WTC11 (cell line): Measurements from ENCODE around the gene VEZF1. TPM values are rescaled to one million over a fixed set of nuclear protein-coding genes. Genes with fewer than 3 reads are reported as not detected.

Experiments
- ATAC-seq: fragments of 200-7000 bp; cut with Tn5 transposase; 2 replicates; pipeline ENCODE4 v1.10.0; 2021; ENCODE audit warnings: mild to moderate bottlenecking, moderate library complexity
- CTCF ChIA-PET: fragments of 300-600 bp; sonication (Branson Sonifier 250); formaldehyde crosslinking; loops from one replicate; lab custom pipeline; 2021; ENCODE audit warnings: antibody characterized with exemption; lab: Charles Lee
- POLR2A ChIA-PET: fragments of 350-600 bp; sonication (Branson Sonifier 250); formaldehyde crosslinking; loops from one replicate; lab custom pipeline; 2021; ENCODE audit warnings: antibody characterized with exemption; lab: Charles Lee
- DNase-seq: peaks from one replicate; pipeline ENCODE4 v3.0.0; 2021; ENCODE audit warnings: low spot score
- H3K27ac Mint-ChIP-seq: 2 replicates; pipeline ENCODE4 v1.8.0; 2021; ENCODE audit warnings: mixed read lengths
- H3K27me3 Mint-ChIP-seq: 2 replicates; pipeline ENCODE4 v1.8.0; 2021; ENCODE audit warnings: low read depth, mild to moderate bottlenecking, moderate library complexity, mixed read lengths
- H3K36me3 Mint-ChIP-seq: 2 replicates; pipeline ENCODE4 v1.8.0; 2021; ENCODE audit warnings: mixed read lengths
- H3K4me1 Mint-ChIP-seq: 2 replicates; pipeline ENCODE4 v1.8.0; 2022; ENCODE audit warnings: mixed read lengths
- H3K4me3 Mint-ChIP-seq: 2 replicates; pipeline ENCODE4 v1.8.0; 2021; ENCODE audit warnings: mild to moderate bottlenecking, moderate library complexity, mixed read lengths
- H3K9me3 Mint-ChIP-seq: 2 replicates; pipeline ENCODE4 v1.8.0; 2021; ENCODE audit warnings: mixed read lengths
- ATF3 ChIP-seq: sonication (generic); formaldehyde crosslinking; conservative IDR thresholded peaks from 2 replicates; pipeline ENCODE4 v1.8.1; 2022; ENCODE audit warnings: mild to moderate bottlenecking, missing genetic modification reagents
- CBFB ChIP-seq: sonication (generic); formaldehyde crosslinking; IDR thresholded peaks from 2 replicates; pipeline ENCODE4 v1.8.1; 2022; ENCODE audit warnings: mild to moderate bottlenecking, low read depth, missing genetic modification reagents
- CREB1 ChIP-seq: sonication (generic); formaldehyde crosslinking; IDR thresholded peaks from 2 replicates; pipeline ENCODE4 v1.8.0; 2023; ENCODE audit warnings: mild to moderate bottlenecking, missing genetic modification reagents
- FOXK1 ChIP-seq: sonication (generic); formaldehyde crosslinking; IDR thresholded peaks from 2 replicates; pipeline ENCODE4 v1.8.0; 2022; ENCODE audit warnings: mild to moderate bottlenecking, moderate library complexity, missing genetic modification reagents
- MAX ChIP-seq: sonication (generic); formaldehyde crosslinking; IDR thresholded peaks from 2 replicates; pipeline ENCODE4 v1.8.0; 2022; ENCODE audit warnings: mild to moderate bottlenecking, missing genetic modification reagents
- RORB ChIP-seq: fragments of 250-450 bp; sonication (Bioruptor Pico); IDR thresholded peaks from 2 replicates; pipeline ENCODE4 v1.9.0; 2021; ENCODE audit warnings: mild to moderate bottlenecking
- SOX15 ChIP-seq: fragments of 250-450 bp; sonication (Bioruptor Pico); IDR thresholded peaks from 2 replicates; pipeline ENCODE4 v1.9.0; 2021; ENCODE audit warnings: mild to moderate bottlenecking
- SP1 ChIP-seq: sonication (generic); formaldehyde crosslinking; conservative IDR thresholded peaks from 2 replicates; pipeline ENCODE4 v1.8.1; 2022; ENCODE audit warnings: missing genetic modification reagents
- ZNF416 ChIP-seq: fragments of 250-450 bp; sonication (Bioruptor Pico); IDR thresholded peaks from 2 replicates; pipeline ENCODE4 v1.9.0; 2021; ENCODE audit warnings: mild to moderate bottlenecking, inconsistent platforms
- total RNA-seq: library from RNA; stranded (reverse); gene quantifications from 3 replicates; pipeline ENCODE4 v1.2.3, GENCODE V29; 2021
- TF ChIP-seq, protein P1 (sequence below): sonication (generic); formaldehyde crosslinking; IDR thresholded peaks from 2 replicates; pipeline ENCODE4 v1.8.1; 2022; ENCODE audit warnings: mild to moderate bottlenecking, missing genetic modification reagents, moderate library complexity, borderline replicate concordance
- TF ChIP-seq, protein P2 (sequence below): sonication (generic); formaldehyde crosslinking; IDR thresholded peaks from 2 replicates; pipeline ENCODE4 v1.8.0; 2023; ENCODE audit warnings: missing genetic modification reagents
- TF ChIP-seq, protein P3 (sequence below): fragments of 250-450 bp; sonication (Bioruptor Pico); IDR thresholded peaks from 2 replicates; pipeline ENCODE4 v1.9.0; 2021; ENCODE audit warnings: moderate library complexity, mild to moderate bottlenecking, inconsistent platforms, borderline replicate concordance
- TF ChIP-seq, protein P4 (sequence below): sonication (generic); formaldehyde crosslinking; IDR thresholded peaks from 2 replicates; pipeline ENCODE4 v1.8.1; 2023; ENCODE audit warnings: mild to moderate bottlenecking, missing genetic modification reagents
- TF ChIP-seq, protein P5 (sequence below): fragments of 250-450 bp; sonication (Bioruptor Pico); IDR thresholded peaks from 2 replicates; pipeline ENCODE4 v1.9.0; 2021; ENCODE audit warnings: mild to moderate bottlenecking
- TF ChIP-seq, protein P6 (sequence below): fragments of 250-450 bp; sonication (Bioruptor Pico); conservative IDR thresholded peaks from 2 replicates; pipeline ENCODE4 v1.9.0; 2021; ENCODE audit warnings: mild to moderate bottlenecking

Gene VEZF1
- total RNA-seq, 1 experiment from 2014 or later = 43.3 TPM

DNA sequence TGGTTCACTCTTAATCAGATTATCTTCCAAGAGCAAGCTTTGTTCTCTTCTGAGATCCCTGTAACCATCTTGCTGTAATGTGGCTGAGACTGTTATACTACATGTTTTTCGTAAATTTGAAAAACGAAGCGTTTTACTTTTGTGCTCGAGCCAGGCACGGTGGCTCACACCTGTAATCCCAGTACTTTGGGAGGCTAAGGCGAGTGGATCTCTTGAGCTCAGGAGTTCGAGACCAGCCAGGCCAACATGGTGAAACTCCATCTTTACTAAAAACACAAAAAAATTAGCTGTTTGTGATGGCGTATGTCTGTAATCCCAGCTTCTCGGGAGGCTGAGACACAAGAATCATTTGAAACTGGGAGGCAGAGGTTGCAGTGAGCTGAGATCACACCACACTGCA is 40.7 kb downstream of the VEZF1 start:
- Mint-ChIP-seq H3K4me3 (no peak overlapping the region), H3K36me3 (no peaks in the 10 kb centered on the region), H3K9me3 (no peaks in the 10 kb centered on the region), H3K27ac (peak overlapping the region; percentile 34), H3K4me1 (peaks cover 47% of the 10 kb centered on the region), H3K27me3 (no peaks in the 10 kb centered on the region; the same call in 1 of the 2 replicates)
- TF ChIP-seq, protein P1, sequence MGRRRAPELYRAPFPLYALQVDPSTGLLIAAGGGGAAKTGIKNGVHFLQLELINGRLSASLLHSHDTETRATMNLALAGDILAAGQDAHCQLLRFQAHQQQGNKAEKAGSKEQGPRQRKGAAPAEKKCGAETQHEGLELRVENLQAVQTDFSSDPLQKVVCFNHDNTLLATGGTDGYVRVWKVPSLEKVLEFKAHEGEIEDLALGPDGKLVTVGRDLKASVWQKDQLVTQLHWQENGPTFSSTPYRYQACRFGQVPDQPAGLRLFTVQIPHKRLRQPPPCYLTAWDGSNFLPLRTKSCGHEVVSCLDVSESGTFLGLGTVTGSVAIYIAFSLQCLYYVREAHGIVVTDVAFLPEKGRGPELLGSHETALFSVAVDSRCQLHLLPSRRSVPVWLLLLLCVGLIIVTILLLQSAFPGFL (CRISPR knock-in tag) = no peak
- no peak for TF ChIP-seq MAX (CRISPR knock-in tag)
- no peak for TF ChIP-seq CREB1 (CRISPR knock-in tag)
- TF ChIP-seq, protein P2, sequence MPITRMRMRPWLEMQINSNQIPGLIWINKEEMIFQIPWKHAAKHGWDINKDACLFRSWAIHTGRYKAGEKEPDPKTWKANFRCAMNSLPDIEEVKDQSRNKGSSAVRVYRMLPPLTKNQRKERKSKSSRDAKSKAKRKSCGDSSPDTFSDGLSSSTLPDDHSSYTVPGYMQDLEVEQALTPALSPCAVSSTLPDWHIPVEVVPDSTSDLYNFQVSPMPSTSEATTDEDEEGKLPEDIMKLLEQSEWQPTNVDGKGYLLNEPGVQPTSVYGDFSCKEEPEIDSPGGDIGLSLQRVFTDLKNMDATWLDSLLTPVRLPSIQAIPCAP (CRISPR knock-in tag) = no peak
- TF ChIP-seq SOX15 (CRISPR knock-in tag) = no peak
- TF ChIP-seq, protein P3, sequence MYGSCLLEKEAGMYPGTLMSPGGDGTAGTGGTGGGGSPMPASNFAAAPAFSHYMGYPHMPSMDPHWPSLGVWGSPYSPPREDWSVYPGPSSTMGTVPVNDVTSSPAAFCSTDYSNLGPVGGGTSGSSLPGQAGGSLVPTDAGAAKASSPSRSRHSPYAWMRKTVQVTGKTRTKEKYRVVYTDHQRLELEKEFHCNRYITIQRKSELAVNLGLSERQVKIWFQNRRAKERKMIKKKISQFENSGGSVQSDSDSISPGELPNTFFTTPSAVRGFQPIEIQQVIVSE = no peak
- no peak for TF ChIP-seq ATF3 (CRISPR knock-in tag)
- TF ChIP-seq CBFB (CRISPR knock-in tag) = no peak
- TF ChIP-seq ZNF416 = no peak
- TF ChIP-seq FOXK1 (CRISPR knock-in tag) = no peak
- TF ChIP-seq, protein P4, sequence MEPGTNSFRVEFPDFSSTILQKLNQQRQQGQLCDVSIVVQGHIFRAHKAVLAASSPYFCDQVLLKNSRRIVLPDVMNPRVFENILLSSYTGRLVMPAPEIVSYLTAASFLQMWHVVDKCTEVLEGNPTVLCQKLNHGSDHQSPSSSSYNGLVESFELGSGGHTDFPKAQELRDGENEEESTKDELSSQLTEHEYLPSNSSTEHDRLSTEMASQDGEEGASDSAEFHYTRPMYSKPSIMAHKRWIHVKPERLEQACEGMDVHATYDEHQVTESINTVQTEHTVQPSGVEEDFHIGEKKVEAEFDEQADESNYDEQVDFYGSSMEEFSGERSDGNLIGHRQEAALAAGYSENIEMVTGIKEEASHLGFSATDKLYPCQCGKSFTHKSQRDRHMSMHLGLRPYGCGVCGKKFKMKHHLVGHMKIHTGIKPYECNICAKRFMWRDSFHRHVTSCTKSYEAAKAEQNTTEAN = no peak
- no peak for TF ChIP-seq RORB
- TF ChIP-seq, protein P5, sequence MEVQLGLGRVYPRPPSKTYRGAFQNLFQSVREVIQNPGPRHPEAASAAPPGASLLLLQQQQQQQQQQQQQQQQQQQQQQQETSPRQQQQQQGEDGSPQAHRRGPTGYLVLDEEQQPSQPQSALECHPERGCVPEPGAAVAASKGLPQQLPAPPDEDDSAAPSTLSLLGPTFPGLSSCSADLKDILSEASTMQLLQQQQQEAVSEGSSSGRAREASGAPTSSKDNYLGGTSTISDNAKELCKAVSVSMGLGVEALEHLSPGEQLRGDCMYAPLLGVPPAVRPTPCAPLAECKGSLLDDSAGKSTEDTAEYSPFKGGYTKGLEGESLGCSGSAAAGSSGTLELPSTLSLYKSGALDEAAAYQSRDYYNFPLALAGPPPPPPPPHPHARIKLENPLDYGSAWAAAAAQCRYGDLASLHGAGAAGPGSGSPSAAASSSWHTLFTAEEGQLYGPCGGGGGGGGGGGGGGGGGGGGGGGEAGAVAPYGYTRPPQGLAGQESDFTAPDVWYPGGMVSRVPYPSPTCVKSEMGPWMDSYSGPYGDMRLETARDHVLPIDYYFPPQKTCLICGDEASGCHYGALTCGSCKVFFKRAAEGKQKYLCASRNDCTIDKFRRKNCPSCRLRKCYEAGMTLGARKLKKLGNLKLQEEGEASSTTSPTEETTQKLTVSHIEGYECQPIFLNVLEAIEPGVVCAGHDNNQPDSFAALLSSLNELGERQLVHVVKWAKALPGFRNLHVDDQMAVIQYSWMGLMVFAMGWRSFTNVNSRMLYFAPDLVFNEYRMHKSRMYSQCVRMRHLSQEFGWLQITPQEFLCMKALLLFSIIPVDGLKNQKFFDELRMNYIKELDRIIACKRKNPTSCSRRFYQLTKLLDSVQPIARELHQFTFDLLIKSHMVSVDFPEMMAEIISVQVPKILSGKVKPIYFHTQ (CRISPR knock-in tag) = no peak
- no peak for TF ChIP-seq SP1 (CRISPR knock-in tag)
- TF ChIP-seq, protein P6, sequence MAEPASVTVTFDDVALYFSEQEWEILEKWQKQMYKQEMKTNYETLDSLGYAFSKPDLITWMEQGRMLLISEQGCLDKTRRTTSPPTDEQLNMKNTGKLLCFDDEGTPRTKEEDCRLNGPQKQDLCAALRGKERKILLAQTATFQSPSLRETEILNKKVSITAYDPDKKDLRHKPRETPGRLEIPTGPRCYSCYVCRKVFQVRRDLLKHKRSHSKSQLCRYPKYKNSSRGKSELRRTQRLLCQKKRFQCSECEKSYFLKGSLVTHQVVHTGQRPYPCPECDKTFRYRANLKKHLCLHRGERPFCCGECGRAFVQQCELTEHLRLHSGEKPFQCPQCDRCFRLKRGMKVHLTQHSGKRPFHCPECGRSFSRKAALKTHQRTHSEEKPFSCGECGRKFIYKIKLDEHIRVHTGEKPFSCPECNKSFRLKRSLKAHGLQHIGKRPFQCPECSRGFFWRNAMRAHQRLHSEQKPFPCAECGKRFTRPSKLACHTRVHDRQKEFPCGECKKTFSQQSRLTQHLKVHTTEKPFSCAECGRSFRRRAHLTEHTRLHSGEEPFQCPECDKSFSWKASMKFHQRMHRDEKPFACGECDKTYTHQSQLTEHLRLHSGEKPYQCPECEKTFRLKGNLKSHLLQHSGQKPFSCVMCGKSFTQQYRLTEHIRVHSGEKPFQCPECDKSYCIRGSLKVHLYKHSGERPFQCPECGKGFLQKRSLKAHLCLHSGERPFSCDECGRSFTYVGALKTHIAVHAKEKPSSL (CRISPR knock-in tag) = no peak
- ChIA-PET POLR2A (interaction anchor here (0.6 kb wide), 1 partner anchor 731 kb away, joined by 3 read pairs; no protein-coding TSS in a partner anchor), CTCF (interaction anchor here (0.7 to 2.3 kb wide), 8 partner anchors 9 to 179 kb away, joined by 3 to 20 read pairs (median 4); partner anchors contain the start of gene CUEDC1)
- DNase-seq (no peak), ATAC-seq (no peak)
